HG03575 (cell line): Measurements from ENCODE around the gene RASA1.

Source experiments
- ATAC-seq: cut with Tn5 transposase; IDR thresholded peaks from one replicate; pipeline ENCODE4 v1.9.1; 2021; ENCODE audit not compliant: unreplicated experiment, insufficient number of reproducible peaks, low FRiP score; ENCODE audit errors: extremely low read depth

Gene RASA1

DNA sequence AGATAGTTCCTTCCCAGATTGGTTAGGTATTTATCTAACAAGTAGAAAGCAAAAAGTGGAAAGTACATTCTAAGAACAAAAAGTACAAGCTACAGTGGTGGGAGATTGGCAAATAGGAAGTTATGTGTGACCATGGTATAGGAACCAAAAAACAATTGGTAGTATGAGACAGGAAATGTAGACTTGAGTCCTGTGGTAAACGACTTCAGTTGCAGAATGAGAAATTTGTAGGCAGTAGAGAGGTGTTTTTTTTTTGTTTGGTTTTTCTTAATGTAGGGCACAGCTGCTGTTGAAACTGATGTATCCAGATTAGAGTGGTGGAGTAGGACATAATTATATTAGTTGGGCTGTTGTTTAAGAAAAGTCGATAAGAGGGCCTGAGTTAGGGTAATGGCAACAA lies 73.0 kb downstream of the RASA1 start:
- ATAC-seq = peak; percentile 99

DNA sequence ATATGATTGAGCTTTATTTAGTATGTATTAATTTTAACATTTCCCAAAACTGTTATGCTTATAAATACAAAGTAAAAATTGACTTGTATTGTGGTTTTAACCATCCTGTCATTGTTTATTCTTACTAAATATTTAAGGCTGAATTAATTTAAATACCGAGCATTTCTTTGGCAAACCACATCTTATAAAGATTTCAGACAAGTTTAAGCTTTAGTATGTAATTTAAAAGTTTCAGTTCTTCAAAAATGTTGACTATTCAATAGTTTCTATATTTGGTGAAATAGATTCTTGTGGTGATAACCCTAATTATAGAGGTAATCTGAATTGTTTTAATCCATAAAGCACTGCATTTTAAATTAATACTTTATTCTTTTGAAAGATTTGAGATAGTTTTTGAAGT lies 79.6 kb downstream of the RASA1 start:
- ATAC-seq = no peak

DNA sequence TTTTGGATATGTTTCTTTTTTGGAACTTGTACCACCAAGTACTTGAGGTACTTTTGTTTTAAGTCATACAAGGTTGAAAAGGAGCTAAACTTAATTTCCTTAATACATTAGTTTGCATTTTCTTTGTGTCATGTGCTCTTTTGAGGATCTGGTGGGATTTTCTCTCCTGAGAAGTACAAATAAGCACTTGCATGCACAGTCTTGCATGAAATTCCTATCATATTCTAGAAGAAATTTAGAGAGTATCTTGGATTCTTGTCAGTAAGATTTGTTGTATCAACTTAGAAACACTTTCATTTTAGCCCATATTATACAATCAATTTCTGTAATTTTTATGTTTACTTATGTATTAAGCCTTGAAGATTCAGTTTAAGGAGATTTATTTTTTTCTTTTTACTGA lies 80.2 kb downstream of the RASA1 start:
- no peak for ATAC-seq

- peak; percentile 69 for ATAC-seq
Measured at GRCh38 chr5:87354496-87354895, 86.8 kb downstream of the RASA1 start.

GRCh38 chr5:87359106-87359505 lies 91.4 kb downstream of the RASA1 start:
- no peak for ATAC-seq

DNA sequence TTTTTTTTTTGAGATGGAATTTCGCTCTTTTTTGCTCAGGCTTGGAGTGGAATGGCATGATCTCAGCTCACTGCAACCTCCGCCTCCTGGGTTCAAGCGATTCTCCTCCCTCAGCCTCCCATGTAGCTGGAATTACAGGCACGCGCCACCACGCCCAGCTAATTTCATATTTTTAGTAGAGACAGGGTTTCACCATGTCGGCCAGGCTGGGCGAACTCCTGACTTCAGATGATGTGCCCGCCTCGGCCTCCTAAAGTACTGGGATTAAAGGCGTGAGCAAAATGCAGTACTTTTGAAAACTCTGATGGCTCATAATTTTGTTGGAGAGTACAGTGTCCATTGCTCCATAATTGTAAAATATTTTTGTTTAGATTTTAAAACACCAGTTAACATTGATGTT lies 92.4 kb downstream of the RASA1 start:
- no peak for ATAC-seq

- no peak for ATAC-seq
Measured at GRCh38 chr5:87361031-87361445, 93.4 kb downstream of the RASA1 start.

GRCh38 chr5:87361536-87362213 lies 94.0 kb downstream of the RASA1 start:
- no peak for ATAC-seq

DNA sequence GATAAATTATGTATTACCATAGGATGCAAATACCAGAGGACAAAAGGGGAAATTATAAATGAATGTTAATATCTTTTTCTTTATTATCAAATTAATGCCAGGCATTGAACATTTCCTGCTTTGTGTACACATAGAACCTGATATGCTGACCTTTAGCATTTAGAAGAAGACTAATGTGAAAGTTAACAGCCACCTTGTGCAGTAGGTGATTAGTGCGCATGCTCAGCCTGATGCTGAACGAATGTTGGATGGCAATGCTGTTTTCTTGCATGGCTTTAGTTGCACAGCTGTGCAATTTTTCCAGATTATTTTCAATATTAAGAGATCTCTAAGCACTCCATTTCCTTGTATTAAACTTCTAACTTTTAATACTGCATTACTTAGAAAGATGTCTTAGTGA lies 99.6 kb downstream of the RASA1 start:
- ATAC-seq = no peak

- no peak for ATAC-seq
Measured at GRCh38 chr5:87368601-87369000, 100.9 kb downstream of the RASA1 start.

DNA sequence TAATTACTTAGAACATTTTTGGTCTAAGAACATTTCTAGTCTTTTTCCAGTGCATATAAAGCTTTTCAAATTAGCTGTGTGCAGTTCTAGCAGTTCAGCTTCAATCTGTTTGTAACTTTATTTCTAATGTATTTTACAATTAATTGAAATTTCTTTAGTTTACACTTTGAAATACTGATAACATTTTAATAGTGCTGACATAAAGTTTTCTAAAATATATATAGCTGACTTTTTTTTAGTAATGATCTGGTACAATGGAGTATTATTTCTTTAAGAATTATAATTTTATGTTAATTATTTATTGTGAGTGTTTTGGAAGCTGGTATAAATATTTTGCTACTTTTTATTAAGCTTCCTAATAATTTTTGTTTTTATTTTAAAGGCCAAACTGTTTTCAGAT lies 101.7 kb downstream of the RASA1 start:
- no peak for ATAC-seq

DNA sequence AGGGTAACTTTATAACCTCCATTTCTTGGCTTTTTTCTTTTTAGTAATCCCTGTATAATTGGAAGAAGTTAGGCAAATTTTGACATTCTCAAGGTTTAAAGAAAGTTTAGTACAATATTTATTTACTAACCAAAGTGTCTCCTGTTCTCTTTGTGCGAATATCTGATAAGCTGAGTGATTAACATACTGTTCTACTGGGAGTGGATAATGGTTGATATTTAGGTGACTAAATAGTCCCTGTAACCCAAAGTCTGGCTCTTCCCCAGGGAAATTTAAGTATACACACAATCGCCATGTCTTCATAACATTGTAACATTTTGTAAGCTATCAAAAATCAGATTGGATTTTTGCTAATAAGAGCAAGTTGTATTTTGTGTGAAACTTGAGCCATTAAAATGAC lies 105.0 kb downstream of the RASA1 start:
- ATAC-seq = no peak

DNA sequence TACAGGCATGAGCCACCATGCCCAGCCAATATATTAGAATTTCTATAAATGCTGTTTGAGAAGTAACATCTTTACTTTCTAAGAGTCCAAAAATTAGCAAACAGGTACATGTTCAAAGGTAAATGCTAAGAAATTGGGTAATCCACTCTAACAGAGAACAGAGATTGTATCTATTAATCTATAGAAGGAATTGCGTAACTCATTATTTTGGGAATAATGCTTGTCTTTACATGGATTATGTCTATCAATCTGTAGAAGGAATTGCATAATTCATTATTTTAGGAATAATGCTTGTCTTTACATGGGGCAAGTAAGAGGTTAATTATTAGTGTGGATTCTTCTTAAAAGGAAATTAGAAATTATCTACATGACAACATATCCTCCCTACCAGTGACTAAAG lies 114.5 kb downstream of the RASA1 start:
- no peak for ATAC-seq

DNA sequence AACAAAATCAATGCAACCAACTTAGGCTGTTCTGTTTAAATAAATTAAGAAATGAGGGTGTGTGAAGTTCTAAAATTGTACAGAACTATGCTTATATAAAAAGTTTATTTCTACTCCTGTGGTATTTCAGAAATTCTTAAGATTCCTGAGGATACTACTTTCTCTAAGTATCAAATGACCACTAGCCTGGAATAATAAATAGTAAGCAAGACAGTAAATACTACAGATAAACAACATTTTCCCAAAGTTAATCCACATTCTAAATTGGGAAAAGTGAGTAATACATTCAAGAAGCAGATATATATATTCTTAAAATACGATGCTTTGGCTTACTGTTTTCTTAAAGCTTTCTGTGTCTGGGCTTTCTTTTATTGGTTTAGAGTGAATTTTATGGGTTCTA lies 115.5 kb downstream of the RASA1 start:
- ATAC-seq = no peak

GRCh38 chr5:87385802-87386201 lies 118.1 kb downstream of the RASA1 start:
- no peak for ATAC-seq

GRCh38 chr5:87388129-87388528 lies 120.4 kb downstream of the RASA1 start:
- ATAC-seq = no peak

- ATAC-seq = no peak
Measured at GRCh38 chr5:87389296-87390034, 121.8 kb downstream of the RASA1 start.

DNA sequence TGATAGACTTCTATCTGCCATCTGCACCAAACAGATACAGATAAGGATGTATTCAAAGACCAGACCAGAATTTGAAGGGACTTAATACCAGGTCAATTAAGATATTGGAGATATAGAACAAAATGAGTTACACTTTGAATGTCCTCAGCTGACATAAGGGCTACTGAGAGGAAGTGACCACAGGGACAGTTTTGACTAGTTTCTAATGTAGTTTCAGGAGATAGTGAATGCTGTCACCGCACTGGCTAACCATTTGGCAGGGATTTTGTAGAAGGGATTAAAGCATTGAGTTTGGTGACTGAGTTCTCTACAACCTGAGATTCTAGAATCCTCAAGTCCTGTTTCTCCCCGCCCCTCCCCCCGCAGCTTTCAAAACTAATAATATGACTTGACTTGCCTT lies 122.4 kb downstream of the RASA1 start:
- ATAC-seq = no peak

DNA sequence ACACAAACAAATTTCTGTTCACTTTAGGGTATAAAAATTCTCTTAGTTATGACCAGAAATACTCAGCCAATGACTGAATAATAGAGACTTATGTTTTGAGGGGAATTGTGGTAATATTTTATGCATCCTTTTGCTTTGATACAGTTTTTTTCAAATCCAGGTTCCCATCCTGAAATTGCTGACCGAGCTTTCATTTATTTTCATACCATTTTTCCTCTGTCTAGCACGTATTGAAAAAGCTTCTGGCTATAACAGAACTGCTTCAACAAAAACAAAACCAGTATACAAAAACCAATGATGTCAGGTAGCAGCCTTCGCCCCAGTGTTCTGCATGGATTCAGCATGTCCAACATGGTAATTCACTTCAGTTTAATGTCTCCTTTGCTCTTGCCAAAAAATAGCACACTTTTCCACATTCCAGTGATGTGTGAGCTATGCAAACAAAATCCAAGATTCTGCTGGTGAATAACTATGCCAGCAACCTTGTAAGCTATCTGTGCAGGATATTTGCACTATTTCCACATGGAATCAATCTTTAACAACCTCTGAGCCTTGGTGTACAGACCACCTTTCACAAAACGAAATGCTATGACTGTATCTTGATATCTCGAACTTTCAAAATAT lies 123.0 kb downstream of the RASA1 start:
- ATAC-seq = no peak

DNA sequence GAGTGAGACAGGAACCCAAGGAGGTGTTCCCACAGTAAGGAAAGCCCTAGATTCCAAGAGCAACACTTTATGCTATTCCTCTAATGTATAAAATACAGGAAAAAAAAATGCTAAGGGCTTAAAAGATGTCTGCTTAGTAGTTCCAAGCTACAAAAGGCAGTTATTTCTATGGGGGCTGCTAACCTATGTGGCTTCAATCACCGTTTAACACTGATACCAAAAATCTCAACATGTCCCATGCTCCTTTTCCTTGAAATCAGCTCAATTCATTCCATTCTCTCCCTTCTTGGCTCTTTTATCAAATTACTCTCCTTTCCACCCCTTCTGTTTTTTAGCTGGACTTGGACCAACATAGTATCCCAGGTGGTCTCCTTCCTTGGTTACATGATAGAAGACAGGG lies 124.5 kb downstream of the RASA1 start:
- no peak for ATAC-seq
